Measurements from ENCODE around the gene PCARE. TPM values are rescaled to one million over a fixed set of nuclear protein-coding genes. Genes with fewer than 3 reads are reported as not detected.

The PCARE gene
- polyA plus RNA-seq, 1 experiment, result not detected

DNA sequence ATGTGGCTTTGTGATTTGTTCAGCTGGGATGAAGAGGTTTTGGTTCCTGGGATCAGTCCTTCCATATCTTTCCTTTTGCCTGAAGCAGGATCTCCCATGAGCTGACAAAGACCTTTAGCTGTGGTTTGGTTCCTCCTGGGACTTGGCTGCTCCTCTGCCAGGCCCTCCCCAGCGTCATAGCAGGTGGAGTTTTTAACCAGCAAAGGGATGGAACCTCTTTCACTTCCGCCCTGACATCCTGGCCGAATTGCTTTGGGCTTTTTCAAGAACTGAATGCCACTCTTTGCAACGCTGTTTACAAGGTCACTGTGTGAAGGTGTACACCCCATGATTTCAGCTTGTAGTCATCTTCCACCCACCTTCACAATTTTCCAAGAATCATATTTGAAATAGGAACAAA is 390 bp downstream of the PCARE start:
- peaks cover 2% of the 10 kb centered on the region for H3K27me3 ChIP-seq (ENCODE audit: control insufficient read depth, insufficient read depth, low read length)
- POLR2A ChIA-PET, result no interaction called here
- H3K4me3 ChIP-seq (ENCODE audit: low read depth, low read length), result no peak overlapping the region
- TF ChIP-seq, protein P1, sequence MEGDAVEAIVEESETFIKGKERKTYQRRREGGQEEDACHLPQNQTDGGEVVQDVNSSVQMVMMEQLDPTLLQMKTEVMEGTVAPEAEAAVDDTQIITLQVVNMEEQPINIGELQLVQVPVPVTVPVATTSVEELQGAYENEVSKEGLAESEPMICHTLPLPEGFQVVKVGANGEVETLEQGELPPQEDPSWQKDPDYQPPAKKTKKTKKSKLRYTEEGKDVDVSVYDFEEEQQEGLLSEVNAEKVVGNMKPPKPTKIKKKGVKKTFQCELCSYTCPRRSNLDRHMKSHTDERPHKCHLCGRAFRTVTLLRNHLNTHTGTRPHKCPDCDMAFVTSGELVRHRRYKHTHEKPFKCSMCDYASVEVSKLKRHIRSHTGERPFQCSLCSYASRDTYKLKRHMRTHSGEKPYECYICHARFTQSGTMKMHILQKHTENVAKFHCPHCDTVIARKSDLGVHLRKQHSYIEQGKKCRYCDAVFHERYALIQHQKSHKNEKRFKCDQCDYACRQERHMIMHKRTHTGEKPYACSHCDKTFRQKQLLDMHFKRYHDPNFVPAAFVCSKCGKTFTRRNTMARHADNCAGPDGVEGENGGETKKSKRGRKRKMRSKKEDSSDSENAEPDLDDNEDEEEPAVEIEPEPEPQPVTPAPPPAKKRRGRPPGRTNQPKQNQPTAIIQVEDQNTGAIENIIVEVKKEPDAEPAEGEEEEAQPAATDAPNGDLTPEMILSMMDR (IDR thresholded peaks at IDR 0.05; ENCODE audit: low read depth, low read length), result no peak
- no peak for DNase-seq (ENCODE audit: low read depth, low spot score)
- H3K9me3 ChIP-seq (ENCODE audit: control insufficient read depth, insufficient read depth, low read length), result no peaks in the 10 kb centered on the region
- no peak overlapping the region for H3K27ac ChIP-seq (ENCODE audit: low read depth, low read length)
- CTCF ChIA-PET, result no interaction called here

DNA sequence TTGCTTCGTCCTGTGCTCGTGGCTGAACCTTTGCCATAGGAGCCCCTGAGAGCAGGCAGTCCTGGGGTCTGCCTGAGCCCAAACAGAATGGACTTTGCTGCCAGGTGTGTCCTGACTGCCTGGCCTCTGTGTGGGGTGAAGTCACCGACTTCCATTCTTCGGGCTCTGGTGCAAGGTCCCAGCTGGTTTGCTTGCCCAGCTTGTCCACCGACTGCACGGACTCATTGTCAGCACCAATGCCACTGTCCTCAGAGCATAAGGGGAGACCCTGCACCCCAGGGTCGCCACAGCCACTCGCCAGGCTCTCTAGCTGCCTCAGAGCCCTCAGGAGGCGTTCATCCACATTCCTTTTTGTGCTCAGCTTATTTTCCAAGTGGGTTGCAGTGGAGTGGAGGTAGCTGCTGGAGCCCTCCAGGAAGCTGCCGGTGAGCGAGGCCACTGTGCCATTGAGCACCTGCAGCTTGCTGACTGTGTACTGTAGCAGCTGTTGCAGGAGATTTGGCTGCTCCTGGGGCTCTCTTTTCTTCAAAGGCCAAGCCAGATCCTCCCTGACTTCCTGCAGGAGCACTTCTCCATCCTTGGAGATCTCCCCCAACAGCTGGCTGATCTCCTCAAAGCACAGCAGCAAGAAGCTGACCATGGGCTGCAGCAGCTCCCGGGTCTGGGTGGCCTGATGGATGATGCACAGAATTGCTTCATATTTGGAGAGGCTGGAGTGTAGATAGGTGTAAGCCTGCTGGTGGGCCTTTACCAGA is 1.2 kb downstream of the PCARE start:
- no peak overlapping the region for H3K27ac ChIP-seq (ENCODE audit: low read depth, low read length)
- ChIA-PET CTCF (no interaction called here), POLR2A (no interaction called here)
- H3K4me3 ChIP-seq (ENCODE audit: low read depth, low read length), result no peak overlapping the region
- no peak for DNase-seq (ENCODE audit: low read depth, low spot score)
- peaks cover 2% of the 10 kb centered on the region for H3K27me3 ChIP-seq (ENCODE audit: control insufficient read depth, insufficient read depth, low read length)
- no peaks in the 10 kb centered on the region for H3K9me3 ChIP-seq (ENCODE audit: control insufficient read depth, insufficient read depth, low read length)
- TF ChIP-seq, protein P1 (IDR thresholded peaks at IDR 0.05; ENCODE audit: low read depth, low read length), result no peak

DNA sequence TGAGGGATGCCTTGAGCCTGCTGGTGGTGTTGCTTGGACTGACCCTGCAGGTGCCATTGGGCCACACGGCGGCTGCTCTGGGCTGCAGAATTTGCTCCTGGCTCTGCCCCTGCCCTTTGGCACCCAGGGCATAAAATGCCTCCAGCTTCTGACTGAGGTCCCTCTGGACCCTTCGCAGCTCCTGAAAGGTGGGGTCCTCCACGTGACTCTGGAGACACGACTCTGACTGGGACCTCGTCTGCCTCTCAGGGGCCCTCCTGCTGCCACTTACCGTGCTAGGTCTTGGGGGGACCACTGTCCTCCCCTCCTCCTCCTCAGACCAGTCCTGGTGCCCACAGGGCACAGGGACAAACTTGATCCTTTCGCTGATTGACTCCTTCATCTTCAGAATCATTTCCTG is 2.1 kb downstream of the PCARE start:
- POLR2A ChIA-PET, result no interaction called here

DNA sequence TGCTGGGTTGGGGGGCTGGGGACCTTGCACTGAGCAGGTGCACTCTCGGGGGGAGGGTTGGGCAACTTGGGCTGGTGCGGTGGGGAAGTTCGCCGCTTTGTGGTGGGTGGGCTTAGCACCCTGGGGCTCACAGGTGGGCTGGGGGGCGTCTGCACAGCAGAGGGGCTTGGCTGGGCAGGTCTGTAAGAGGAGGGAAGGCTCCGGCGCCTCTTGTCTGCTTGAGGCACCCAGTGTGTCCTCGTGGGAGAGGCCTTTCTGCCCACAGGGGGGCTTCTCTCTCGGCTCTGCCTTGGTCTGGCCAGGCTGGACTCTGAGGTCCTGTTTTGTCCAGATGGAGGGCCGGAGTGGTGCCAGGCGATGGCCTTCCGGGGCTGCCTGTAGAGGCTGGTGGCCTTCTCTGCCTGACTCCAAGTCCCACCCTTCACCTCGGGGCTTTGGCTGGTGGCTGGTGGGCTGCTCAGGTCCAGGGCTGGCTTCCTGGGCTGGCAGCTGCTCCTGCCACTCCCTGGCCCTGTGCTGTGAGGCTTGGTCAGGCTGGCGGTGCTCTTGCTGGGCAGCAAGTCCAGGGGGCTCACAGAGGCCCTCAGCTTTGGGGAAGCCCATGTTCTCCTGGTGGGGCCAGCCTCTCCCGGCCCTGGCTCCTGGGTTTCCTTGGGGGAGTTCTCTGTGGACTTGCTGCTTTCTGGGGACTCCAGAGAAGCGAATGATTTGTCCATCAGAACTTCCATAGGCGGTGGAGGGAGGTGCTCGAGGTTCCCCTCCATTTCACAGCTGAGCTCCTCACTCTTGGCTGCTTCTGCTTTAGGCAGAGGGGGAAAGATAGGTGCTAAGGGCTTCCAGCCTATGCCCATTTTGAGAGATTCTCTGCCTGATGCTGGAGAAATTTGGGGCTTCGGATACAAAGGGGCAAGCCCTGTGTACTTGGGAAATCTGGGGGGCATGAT is 3.0 kb downstream of the PCARE start:
- Histone ChIP-seq H3K4me3 (ENCODE audit: low read depth, low read length) (no peak overlapping the region), H3K9me3 (ENCODE audit: control insufficient read depth, insufficient read depth, low read length) (no peaks in the 10 kb centered on the region), H3K27me3 (ENCODE audit: control insufficient read depth, insufficient read depth, low read length) (peaks cover 2% of the 10 kb centered on the region), H3K27ac (ENCODE audit: low read depth, low read length) (no peak overlapping the region)
- TF ChIP-seq, protein P1 (IDR thresholded peaks at IDR 0.05; ENCODE audit: low read depth, low read length), result no peak
- ChIA-PET CTCF (no interaction called here), POLR2A (no interaction called here)
- DNase-seq (ENCODE audit: low read depth, low spot score), result no peak

More for the DNA sequence above, 2.1 kb downstream of the PCARE start:
- Histone ChIP-seq H3K27me3 (ENCODE audit: control insufficient read depth, insufficient read depth, low read length) (peaks cover 2% of the 10 kb centered on the region), H3K9me3 (ENCODE audit: control insufficient read depth, insufficient read depth, low read length) (no peaks in the 10 kb centered on the region), H3K27ac (ENCODE audit: low read depth, low read length) (no peak overlapping the region), H3K4me3 (ENCODE audit: low read depth, low read length) (no peak overlapping the region)
- CTCF ChIA-PET, result no interaction called here
- DNase-seq (ENCODE audit: low read depth, low spot score), result no peak
- TF ChIP-seq, protein P1 (IDR thresholded peaks at IDR 0.05; ENCODE audit: low read depth, low read length), result no peak

DNA sequence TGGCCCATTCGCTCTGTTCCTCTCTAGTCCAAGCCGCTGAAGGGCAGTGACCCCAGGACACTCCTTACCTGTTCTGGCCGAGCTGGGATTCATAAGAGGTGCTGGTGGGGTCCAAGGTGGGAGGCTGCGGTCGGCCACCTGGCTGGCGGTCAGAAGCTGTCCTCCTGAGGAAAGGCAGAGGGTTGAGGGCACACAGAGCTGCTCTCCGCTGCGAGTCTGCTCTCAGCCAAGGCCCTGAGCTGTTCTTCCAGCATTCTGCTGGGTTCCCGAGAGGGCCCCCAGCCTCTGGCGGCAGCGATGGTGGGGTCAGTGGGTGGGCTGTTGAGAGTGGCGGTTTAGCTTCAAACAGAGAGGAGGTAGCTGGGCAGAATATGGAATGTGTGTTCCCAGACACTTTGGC is 3.8 kb downstream of the PCARE start:
- H3K9me3 ChIP-seq (ENCODE audit: control insufficient read depth, insufficient read depth, low read length), result no peaks in the 10 kb centered on the region
- TF ChIP-seq, protein P1 (IDR thresholded peaks at IDR 0.05; ENCODE audit: low read depth, low read length), result no peak
- no peak for DNase-seq (ENCODE audit: low read depth, low spot score)
- H3K4me3 ChIP-seq (ENCODE audit: low read depth, low read length), result no peak overlapping the region
- H3K27ac ChIP-seq (ENCODE audit: low read depth, low read length), result no peak overlapping the region
- ChIA-PET POLR2A (no interaction called here), CTCF (no interaction called here)
- H3K27me3 ChIP-seq (ENCODE audit: control insufficient read depth, insufficient read depth, low read length), result peaks cover 2% of the 10 kb centered on the region
